Activated CD8-positive, alpha-beta memory T cell treated with anti-CD3 and anti-CD28 coated beads for 4 hours (primary cell): ENCODE measurements around the gene P3H4.
A peak's percentile ranks its signal among the peaks of the same experiment; 100 is the strongest.

Source experiments
- DNase-seq, 2 donors: peaks; one replicate each; pipeline ENCODE4 v3.0.0-alpha.2; 2020; ENCODE audit warnings: low read depth in 2 of 2

The P3H4 gene

DNA sequence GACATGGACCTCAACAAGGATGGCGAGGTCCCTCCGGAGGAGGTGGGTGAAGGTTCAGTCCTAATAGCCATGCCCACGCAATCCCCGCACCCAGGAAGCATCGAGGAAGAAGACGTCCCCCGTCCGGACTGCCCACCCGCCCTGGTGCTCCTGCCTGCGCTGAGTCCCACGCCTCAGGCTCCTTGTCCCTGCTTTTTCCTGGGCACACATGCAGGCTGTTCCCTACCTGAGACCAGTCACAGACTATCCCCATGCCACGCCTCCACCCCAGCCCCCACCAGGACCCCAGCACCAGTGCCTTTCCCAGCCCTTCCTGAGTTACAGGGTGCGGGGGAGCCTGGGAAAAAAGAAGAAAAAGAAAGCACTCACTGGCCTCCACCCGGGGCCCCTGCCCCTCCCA, 10.0 kb upstream of the P3H4 start:
- no peak for DNase-seq

- DNase-seq, result no peak
Observed at GRCh38 chr17:41818024-41818423, 6.3 kb upstream of the P3H4 start.

DNA sequence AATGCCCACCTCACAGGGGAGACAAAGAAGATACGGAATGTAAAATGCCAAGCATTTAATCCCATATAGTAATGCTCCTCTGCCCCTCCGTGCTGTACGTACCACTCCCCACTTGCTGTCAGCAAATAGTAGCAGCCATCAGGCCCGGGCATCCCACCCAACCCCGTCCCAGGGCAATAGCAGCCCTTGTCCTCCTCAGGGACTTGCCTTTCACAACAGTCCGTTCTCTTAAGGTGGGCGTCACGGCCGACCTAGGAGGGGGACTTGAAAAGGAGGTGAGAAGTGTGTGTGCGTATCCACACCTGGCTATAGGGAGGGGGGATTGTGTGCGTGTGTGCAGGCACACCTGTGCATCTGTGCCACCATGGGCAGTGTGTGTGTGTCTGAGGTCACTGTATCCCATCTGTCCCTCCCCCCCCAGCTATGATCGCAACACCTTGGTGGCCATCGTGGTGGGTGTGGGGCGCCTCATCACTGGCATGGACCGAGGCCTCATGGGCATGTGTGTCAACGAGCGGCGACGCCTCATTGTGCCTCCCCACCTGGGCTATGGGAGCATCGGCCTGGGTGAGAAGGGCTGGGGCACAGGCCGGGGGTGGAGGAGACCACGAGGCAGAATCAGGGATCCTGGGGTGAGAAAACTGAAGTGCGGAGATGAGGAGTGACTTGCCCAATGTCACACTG, 5.0 kb upstream of the P3H4 start:
- DNase-seq, result no peak

- no peak for DNase-seq
Observed at GRCh38 chr17:41814195-41814594, 2.4 kb upstream of the P3H4 start.

GRCh38 chr17:41813699-41814124, 2.0 kb upstream of the P3H4 start:
- DNase-seq, result no peak

DNA sequence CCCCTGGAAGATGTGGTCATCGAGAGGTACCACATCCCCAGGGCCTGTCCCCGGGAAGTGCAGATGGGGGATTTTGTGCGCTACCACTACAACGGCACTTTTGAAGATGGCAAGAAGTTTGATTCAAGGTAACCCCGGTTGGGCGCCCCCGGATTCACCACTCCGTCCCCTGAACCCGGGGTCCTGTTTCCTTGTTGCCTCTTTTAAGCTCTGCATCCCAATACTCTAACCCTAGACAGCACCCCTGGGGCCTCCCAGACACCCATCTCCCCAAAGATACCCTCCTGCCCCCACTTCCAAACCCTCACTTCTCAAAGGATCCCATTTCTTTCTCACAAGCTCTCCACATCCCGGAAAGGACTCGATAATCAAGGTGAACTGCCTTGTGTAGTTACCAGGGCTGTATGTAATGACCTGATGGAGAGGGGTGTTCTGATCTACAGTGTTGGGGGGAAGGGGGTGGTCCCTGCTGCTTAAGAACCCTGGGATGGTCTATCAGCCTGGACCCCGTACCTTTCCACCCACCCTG, 1.5 kb upstream of the P3H4 start:
- no peak for DNase-seq

DNA sequence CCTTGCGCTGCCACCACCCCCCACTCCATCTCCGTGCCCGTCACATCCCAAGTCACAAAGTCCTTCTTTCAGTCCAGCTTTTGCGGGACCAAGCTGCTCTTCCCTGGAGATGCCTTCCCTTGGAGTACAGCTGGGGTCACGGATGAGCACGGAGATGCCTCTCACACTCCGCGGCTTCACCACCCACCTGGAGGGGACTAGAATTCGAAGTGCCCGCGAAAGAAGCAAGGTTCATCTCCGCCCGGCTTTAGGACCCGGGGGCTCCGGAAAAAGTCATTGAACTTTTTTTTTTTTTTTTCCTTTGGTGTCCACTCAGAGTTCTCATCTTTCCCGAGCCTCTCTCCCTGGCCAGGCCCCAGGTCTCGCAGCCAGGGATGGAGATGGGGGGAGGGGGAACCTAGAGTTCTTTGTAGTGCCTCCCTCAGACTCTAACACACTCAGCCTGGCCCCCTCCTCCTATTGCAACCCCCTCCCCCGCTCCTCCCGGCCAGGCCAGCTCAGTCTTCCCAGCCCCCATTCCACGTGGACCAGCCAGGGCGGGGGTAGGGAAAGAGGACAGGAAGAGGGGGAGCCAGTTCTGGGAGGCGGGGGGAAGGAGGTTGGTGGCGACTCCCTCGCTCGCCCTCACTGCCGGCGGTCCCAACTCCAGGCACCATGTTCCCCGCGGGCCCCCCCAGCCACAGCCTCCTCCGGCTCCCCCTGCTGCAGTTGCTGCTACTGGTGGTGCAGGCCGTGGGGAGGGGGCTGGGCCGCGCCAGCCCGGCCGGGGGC, 817 bp upstream of the P3H4 start, which contains the start of gene FKBP10:
FKBP10 (plus strand) TSS at position 624 of the 771 bp plus-strand sequence; CDS start at position 655, 31 bp downstream.
- peak in 1 of 2 donors; percentile 24 for DNase-seq

GRCh38 chr17:41810659-41811548, 845 bp downstream of the P3H4 start:
- no peak for DNase-seq

- DNase-seq, result no peak
Observed at GRCh38 chr17:41806685-41807445, 4.9 kb downstream of the P3H4 start.

GRCh38 chr17:41803049-41804020, 8.4 kb downstream of the P3H4 start:
- no peak for DNase-seq

DNA sequence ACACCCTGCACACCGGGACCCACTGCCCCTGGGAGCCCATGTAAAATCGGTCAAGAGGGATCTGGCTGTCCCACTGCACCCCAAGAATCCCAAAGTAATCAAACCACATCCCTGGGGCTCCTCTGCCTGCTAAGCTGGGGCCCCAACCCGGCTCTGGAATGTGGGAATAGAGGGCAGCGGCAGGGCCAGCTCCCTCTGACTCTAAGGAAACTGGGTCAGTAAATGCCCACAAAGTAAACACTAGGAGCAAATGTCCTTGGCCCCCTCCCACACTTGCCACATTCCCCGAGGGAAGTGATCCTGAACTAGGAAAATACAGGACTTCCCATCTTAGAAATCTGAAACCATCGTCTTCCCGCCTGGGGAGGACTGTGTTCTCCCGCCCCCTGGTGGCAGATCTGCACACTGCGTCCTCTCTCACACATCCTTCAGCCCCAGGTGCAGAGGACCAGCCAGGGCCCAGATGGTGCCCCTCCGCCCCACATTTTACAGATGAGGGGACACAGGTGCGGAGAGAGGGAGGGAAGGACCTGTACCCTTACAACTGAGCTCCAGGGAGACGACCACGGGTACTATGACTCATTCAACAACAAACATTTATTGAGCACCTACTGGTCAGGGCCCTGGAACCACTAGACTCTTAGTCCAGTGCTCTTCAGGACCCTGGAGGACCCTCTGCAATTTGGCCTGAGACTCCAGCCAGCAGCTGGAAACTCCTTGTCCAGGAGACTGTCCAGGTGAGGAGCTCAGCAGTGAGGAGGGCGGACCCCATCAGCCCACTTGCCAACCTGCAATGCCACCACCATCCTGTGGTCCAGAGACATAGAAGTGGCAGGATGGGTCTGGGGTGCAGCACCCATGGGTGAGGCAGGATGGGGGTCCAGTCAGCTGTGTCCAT, 10.1 kb downstream of the P3H4 start:
- peak; percentile 53 to 56 for DNase-seq

- no peak for DNase-seq
Observed at GRCh38 chr17:41800601-41801373, 11.0 kb downstream of the P3H4 start.

DNA sequence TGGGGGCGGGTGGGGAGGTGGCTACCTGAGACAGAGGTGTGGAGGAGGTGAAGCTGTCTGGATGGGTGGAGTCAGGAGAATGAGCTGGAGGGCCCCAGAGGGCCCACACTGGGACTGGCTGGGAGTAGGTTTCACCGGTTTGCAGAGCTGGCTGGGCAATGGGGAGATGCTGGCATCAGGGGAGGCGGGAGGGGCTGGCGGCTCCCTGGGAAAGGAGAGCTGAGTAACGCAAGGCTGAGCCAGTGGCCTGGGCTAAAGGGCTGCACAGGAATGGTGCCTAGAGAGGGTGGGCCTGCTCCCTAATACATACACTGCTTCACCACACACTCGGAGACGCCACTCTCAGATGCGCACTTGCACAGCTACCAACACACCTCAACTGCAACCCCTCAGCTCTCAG, 12.4 kb downstream of the P3H4 start:
- no peak for DNase-seq

DNA sequence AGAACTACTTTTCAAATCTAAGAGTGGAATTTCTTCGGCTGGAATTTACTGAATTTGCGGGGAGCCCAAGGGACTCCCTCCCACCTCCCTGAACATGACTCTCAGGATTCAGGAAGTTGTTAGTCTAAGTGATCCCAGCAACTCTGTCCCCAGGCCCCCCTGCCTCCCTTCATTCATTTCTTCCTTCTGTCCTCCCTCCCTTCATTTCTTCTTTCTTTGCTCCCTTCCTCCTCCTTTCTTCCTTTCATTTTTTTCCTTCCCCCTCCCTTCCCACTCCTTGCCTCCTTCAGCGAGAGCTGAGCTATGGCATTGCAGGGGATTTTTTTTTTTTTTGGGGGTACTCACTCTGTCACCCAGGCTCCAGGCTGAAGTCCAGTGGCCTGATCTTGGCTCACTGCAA, 14.4 kb downstream of the P3H4 start:
- no peak for DNase-seq

DNA sequence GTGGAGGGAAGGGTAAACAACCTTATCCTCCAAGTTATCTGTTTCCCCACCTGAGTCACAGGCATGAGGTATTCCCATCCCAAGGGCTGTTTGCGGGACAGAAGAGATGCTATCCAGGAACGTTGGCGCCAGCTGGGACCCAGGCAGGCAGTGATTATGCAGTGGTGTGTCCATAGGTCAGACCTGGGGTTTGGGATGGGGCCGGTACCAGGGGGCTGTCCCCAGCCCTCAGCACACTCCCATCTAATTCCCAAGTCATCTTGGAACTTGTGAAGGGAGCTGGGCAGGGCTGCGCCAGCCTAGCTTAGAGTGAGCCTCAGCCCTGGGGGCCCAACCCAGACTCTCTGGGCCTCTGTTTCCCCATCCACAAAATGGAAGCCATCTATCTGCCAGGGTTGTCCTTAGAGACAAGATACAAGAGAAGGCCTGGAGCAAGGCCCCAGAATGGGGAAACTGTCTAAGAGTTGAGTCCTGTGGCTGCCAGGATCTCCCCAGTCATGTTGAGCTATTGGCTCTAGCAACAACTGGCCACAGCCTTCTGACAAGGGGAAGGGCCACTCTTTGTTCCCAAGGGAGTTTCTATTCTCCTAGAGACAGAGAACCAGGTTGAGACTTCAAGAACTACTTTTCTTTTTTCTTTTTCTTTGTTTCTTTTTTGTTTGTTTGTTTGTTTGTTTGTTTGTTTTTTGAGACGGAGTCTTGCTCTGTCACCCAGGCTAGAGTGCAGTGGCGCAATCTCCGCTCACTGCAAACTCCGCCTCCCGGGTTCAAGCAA, 15.4 kb downstream of the P3H4 start:
- DNase-seq, result no peak

DNA sequence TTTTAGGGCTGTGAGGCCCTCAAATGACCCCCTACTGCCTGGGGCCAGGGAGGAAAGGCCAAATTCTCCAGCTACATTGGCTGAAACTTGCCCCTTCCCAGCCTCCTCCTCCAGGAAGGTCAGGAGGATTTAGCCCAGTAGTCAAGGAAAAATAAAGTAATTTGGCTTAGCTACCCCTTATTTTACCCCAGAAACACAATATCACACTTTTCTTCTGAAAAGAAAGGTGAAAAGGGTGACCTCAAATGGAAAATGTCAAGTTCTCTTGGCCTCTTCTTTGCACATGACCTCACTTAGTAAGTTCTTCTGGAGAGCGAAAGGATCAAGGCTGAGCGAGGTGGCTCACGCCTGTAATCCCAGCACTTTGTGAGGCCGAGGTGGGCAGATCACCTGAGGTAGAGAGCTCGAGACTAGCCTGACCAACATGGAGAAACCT, 17.2 kb downstream of the P3H4 start:
- DNase-seq, result no peak

GRCh38 chr17:41793784-41794539, 17.8 kb downstream of the P3H4 start:
- DNase-seq, result no peak
